CD1c-positive myeloid dendritic cell (primary cell): Measurements from ENCODE around the gene ADK.
"Not testable (repeated sequence)": the region's sequence is repeated elsewhere in the genome, so short reads cannot be mapped to it uniquely, and the experiment has no call there.

ENCODE experiments used
- DNase-seq: peaks from one replicate; pipeline ENCODE4 v3.0.0-alpha.2; 2016; ENCODE audit errors: extremely low spot score

Gene ADK

DNA sequence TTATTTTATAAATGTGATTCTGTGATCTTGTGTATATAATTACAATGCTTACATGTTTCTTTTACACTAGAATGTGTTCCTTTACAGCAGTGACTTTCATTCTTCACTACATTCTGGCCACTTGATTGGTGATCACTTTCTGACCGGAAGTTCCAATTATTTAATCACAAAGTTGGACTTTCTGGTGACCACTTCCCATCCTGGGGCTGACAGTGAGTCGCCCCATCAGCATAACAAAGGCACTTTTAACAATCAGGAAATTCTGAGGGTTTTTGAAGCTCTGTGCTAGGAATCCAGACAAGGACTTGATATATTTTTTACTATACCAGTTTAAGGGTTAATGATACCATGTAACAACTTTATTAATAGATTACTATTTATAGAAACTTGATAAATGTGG, 393.1 kb downstream of the ADK start:
- DNase-seq = no peak

DNA sequence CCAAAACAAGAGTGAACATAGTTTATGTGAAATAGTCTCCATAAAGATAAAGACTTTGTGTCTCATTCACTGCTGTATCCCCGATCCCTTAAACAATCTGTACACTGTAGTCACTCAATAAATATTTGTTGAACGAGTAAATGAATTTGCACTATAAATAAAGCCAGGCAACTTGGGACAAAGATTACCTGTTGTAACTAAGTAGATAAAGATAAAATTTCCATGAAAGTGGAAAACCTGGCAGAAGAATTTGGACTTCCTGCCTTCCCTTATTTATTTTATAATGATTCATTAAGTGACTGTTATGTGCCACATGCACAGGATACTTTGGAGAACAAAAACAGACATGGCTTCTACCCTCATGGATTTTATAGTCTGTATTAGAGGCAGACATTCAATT, 397.7 kb downstream of the ADK start:
- no peak for DNase-seq

DNA sequence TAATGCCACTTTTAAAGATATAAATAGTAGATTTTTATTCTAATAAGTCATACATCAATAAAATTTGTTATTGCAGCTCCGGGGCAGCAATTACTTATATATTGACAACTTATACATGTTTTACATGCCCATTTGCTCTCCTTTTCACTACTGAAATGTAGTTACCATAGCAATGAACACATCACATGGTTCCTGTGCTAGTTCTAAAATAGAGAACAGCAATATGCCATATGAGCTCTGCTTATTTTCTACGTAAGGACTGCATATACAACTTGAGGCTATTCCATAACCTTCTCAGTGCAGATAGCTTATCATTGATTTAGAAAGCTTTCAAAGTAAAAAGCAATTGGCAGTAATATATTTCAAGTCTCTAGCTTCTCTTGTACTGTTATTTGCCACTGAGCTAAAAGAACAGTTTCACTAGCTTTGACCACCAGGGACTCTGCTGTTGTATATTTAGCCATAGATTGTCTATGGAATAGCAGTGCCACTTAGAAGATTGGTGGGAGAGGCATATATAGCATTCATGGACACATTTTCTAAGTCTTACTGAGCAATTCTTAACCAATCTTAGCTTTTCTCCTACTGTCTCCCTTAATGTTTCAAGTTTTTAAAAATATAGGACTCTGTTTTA, 405.2 kb downstream of the ADK start:
- DNase-seq = no peak

DNA sequence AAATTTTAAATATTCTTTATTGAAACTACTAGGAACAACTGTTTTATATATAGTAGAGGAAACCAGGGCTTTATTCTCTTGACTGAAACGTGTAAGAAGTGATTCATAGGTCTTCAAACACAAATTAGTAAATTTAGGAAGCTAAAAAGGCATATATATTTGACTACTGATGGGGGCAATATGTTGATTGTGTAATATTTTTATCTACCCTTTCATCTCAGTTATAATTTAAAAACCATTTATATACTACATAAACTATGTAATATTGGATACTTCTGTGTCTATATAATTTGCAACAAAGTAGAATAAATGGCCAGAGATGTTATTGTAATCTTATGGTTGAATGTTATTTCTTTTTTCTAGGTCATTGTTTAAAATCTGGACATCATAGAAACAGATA, 406.1 kb downstream of the ADK start:
- no peak for DNase-seq

DNA sequence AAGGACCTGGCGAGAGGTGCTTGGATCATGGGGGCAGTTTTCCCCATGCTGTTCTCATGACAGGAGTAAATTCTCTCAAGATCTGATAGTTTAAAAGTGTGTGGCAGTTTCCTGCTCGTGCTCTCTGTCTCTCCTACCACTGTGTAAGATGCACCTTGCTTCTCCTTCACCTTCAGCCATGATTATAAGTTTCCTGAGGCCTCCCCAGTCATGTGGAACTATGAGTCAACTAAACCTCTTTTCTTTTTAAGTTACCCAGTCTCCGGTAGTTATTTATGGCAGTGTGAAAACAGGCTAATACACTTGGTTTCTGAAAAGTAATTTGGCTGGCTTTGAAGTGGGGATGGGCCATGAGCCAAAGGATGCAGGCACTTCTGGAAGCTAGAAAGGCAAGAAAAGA, 407.4 kb downstream of the ADK start:
- no peak for DNase-seq

DNA sequence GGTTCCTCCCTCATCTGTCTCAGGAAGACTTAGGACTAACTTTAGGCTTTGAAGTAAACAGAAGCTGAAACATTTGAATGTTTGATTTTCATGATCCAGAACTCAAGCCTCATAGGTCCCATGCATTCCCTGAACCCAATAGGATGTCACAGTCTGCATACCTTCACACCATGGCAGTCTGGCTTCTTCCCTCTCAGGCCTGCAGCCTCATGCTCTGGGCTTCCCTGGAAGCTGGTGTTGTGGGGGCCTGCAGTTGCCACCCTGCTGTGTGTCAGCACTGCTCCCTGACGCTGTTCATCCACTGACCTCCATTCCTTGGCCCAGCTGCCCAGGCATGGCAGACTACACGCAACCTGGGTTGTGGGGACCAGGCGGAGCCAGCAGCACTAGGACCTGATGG, 407.9 kb downstream of the ADK start:
- DNase-seq = no peak

DNA sequence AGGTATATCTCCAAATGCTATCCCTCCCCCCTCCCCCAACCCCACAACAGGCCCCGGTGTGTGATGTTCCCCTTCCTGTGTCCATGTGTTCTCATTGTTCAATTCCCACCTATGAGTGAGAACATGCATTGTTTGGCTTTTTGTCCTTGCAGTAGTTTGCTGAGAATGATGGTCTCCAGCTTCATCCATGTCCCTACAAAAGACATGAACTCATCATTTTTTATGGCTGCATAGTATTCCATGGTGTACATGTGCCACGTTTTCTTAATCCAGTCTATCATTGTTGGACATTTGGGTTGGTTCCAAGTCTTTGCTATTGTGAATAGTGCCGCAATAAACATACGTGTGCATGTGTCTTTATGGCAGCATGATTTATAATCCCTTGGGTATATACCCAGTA, 417.9 kb downstream of the ADK start:
- not testable (repeated sequence) for DNase-seq

DNA sequence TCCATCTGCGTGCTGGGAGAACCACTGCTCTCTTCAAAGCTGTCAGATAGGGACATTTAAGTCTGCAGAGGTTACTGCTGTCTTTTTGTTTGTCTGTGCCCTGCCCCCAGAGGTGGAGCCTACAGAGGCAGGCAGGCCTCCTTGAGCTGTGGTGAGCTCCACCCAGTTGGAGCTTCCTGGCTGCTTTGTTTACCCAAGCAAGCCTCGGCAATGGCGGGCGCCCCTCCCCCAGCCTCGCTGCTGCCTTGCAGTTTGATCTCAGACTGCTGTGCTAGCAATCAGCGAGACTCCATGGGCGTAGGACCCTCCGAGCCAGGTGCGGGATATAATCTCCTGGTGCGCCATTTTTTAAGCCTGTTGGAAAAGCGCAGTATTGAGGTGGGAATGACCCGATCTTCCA, 422.5 kb downstream of the ADK start:
- not testable (repeated sequence) for DNase-seq

DNA sequence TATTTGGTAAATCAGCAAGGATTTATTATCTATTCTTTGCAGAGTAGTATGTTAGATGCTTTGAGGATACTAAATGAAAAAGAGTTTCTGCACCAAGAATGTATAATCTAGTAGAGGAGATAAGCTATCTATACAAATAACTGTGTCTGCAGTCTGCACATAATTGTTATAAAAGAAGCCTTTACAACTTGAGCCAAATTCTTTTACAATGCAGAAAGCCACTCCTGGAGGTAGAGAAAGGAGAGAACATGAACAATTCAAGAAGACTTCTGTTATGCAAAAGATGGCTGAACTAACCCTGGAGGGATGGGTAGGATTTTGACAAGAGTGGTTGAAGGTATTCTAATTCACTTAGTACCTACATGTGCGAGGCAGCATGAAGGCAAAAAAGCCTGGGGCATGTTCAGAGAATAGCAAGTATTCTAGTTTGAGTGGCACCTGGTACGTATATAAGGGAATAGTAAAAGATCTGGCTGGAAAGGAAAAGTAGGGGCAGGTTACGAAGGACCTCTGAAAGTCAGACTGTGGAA, 424.2 kb downstream of the ADK start:
- no peak for DNase-seq

DNA sequence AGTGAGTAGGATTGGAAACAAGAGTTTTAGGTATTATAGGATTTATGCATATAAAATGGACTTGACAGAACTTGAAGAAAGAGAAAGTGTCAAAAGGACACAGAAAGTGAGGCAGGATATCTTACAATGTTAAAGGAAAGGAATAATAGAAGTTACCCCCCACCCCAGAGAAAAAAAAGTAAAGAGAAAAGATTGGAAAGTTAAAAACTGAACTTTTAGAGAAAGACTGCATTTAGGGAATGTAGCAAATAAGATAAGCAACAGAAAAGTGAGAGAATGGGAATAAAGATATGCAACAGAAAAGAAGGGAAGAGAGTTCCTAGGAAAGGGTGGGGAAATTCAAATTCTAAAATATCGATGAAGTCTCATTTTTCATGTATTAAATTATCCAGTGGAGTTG, 424.9 kb downstream of the ADK start:
- DNase-seq = no peak

DNA sequence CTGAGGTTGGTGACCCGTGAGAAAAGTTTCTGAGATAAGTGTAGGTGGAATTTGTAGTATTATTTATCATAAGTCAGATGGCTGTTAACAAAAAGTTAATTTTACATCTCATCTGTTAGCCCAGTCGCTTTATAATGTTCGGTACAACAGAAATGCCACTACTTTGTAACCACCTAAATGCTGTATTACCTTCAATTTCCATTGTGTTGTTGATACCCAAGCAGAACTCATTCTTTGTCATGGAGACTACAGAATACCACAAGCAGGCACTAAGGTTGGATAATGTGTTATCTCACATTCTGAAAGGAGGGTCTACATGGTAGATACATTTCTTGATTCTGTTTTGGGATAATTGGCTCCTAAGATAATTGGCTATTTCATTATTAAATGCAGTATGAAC, 425.6 kb downstream of the ADK start:
- DNase-seq = no peak

DNA sequence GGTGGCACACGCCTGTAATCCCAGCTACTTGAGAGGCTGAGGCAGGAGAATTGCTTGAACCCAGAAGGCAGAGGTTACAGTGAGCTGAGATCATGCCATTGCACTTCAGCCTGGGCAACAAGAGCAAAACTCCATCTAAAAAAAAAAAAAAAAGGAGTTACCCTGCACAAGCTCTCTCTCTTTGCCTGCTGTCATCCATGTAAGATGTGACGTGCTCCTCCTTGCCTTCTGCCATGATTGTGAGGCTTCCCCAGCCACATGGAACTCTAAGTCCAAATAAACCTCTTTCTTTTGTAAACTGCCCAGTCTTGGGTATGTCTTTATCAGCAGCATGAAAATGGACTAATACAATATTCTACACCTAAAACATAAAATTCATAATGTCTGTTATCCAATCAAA, 429.4 kb downstream of the ADK start:
- not testable (repeated sequence) for DNase-seq

DNA sequence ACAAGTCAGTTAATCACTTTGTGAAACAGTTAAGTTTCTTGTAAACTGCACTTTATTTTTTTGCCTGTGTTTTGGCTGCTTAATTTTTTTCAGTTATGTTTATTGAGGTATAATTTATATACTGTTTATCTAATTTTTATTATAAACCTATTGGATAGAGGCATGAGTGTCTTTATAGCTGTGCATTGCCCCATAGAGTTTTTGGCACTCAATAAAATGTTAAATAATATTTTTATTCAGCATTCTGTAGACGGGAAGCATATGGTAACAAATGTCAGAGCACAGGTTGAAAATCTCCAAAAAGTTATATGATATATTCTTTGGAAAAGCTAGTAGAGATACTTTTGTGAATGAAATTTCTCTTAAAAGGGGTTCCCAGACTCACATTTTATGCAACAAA, 431.5 kb downstream of the ADK start:
- no peak for DNase-seq

DNA sequence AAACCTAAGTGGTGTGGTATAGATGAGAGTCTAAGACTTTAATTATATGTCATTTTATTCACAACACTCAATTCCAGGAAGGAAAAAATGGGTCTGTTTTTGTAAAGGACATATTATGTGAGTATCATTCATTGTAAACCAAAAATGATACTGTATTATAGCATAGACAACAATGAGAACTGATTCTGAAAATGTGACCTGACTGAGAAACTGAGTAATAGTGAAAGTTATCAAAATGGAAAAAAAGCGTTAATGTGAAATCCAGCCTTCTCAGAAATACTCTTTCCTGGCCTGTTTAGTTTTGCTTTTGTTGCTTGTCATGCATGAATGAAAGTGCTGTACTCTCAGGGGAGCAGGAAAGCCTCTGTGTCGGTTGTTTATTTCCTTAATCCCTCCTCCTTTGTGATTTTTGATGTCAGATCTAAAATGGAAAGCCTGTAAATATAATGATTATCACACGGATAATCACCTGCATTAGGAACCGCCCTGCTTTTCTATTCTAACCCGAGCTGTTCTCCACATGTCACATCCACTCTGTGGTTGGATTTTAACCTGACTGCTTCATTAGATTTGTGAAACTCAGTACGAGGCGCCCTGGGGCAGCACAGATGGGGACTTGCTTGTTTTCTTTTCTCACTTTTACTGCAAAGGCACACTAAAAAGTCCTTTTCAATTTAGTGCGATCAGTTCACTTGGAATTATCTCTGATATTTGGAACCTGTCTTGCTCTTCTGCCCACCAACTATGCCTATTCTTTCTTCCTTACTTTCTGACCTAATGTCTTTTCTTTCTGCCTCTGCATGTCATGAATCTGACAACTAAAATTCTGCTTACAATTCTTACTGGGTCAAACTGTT, 434.4 kb downstream of the ADK start:
- peak; percentile 20 for DNase-seq

DNA sequence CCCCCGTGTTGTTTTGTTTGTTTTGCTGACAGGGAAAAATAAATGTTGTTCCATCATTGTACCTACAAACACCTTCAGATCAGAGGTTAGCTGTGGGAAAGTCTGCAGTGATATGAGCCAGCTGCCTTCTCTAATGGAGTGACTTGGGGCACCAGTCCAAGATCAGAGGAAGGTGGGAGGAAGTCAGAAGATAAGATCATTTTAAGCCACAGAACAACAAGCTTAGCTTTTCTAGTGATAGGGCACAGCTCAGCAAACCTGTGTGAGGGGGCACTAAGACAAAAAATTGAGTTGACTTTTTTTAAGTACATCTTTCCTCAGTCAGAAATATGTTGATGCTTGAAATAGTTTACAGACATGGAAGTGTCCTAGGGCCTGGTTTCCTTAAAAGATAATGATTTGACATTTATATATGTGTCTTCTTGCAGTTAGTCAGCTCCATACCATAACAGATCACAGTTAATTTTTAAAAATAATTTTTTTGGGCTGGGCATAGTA, 435.1 kb downstream of the ADK start:
- peak; percentile 9 for DNase-seq

DNA sequence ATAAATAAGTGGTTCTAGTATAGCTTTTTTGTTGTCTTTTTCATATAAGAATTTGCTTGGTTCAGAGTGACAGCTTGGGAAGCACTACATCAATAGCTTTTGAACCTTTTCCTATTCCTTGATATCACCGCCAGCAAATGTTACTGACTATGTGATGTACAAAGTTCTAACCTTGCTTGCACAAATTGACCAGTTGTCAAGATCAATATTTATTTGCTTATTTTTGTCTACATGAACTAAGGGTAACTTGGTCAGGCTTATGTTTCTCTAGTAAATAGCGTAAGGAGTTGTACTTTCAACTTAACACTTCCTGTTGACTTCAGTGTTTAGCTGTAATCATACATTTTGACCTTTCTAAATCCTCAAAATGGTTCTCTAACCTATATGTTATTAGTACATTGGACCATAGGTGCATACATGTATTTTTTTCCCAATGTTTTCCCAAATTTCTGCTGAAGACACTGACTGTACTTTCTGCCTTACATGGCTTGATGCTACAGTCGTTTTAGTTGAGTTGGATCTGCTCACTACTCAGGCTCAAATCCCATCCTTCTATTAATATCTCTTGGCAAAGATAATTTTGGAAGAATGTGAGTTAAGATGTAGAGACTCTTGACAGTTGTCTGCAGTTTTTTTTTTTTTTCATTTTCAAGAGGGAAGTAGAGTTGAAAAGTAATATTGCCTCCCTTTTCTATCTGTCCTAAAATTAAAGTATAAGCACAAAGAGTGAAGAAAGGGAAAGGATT, 436.3 kb downstream of the ADK start:
- DNase-seq = no peak

DNA sequence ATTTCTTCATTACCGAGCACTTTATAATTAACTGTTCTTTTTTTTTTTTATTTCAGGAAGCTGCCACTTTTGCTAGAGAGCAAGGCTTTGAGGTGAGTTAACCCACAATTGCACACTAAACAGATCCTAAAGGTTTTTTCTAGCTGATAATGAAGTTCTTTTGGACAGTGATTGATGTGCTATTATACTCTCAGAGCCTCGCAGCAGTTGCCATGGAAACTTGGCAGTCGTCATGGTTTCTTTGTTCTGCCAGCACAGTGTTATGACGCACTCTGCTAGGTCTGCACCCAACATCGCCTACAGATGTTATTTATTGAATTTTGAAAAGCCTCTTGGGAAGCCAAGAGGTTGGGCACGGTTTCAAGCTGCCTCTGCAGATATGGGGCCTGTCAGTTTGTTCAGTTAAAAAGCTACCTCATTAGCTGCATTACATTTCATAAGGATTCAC, 438.2 kb downstream of the ADK start:
- peak; percentile 69 for DNase-seq

DNA sequence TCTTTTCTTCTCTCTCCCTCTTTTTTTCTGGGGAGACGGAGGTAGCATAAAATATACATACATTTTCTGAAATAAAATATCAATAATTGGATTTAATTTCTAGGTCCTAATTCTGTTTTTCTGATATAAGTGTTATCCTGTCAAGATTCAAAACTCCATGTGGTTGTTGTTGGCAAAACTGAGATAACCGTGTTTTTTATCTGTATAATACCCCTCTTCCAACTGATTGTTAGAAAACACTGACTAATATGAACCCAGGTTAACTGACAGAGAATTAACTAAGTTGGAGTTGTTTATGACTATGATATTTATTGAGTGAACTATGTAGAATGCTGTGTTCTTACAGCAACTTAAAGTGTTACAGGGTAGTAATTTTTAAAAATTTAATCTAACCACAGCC, 438.8 kb downstream of the ADK start:
- DNase-seq = no peak

DNA sequence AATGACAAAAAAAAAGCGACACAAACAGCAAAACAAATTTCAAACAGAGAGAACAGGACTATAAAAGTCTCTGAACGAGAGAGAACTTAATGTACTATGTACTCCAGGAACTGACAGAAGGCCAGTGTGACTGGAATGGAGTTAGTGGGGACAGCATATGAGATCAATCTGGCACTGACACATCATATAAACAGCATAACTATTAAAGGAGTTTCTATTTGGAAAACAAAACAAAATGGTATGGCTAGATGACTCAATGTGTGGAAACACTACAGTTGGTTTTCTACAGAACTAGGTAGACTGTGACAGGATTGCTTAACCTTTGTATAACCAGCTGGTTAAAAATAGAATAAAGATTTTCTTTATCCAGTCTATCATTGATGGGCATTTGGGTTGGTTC, 442.4 kb downstream of the ADK start:
- no peak for DNase-seq

DNA sequence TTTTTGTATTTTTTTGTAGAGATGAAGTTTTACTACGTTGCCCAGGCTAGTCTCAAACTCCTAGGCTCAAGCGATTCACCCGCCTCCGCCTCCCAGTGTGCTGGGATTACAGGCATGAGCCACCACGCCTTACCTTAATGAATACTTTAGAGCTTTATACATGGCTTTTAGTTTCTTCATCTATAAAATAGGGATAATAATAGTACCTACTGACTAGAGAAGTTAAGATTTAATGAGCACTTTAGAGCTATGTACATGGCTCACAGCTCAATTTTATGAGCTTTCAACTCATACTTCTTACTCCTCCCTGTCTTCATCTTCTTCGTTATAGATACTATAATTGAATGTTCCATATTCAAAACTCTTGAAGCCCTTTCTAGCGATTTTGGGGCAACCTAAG, 445.7 kb downstream of the ADK start:
- no peak for DNase-seq

DNA sequence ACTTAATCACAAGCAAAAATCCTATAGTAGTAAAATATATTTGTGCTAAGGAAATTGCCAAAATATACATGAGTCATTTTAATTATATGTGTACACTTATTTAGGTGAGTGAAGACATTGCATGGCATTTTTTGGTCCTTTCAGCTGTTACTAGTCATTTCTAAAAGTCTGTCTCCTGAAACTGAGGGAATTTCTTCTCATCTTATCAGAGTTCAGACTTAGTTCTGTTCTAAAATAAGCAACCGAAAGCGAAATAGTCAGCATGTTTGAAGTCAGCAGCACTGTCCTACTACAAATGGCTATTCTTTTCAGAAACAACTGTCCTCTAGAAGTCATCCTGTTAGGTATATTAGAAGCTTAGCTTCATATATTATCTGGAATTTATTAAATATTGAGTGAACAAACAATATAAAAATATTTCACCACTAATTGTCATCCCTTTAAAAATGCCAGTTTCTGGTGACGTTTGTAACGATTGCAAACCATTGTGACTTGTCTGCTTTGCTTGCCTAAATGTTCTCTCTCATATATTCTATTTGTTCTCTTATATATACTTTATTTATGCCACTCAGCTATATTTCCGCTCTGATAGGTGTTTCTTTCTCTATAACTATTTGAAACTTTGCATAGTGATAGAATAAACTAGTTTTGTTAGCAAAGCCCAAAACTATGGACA, 448.0 kb downstream of the ADK start:
- no peak for DNase-seq

DNA sequence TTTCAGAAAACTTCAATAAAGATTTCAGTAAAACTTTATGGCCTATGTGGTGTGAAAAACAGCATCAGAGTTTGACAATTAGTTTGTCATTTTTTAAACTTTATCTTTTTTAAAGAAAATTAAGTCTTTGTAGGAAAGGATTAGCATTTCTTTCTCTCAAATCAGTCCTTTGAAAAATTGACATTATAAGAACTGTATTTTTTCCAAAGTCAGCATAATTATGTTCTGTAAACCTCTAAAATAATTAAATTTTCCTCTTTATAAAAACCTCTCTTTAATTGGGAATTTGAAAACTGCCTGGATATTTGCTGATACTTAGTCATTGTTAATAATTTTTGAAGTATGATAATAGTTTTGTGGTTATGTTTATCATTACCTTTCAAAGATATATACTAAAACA, 448.7 kb downstream of the ADK start:
- no peak for DNase-seq
